Measurements from ENCODE around the gene AURKAIP1. TPM values are rescaled to one million over a fixed set of nuclear protein-coding genes. Genes with fewer than 3 reads are reported as not detected.

AURKAIP1 gene
- total RNA-seq, 1 experiment from 2014 or later, result 196 TPM

GRCh38 chr1:1332031-1332755 is 42.8 kb downstream of the AURKAIP1 start:
- H3K79me1 ChIP-seq (ENCODE audit: insufficient read depth, low read depth, low read length, poor library complexity, severe bottlenecking), result no peaks in the 10 kb centered on the region
- no peak overlapping the region for H3T11ph ChIP-seq (ENCODE audit: low read length)
- H3K4me1 ChIP-seq (ENCODE audit: insufficient read depth, low read length), result no peaks in the 10 kb centered on the region
- H2BK12ac ChIP-seq (ENCODE audit: insufficient read length, low read depth, low read length), result no peak overlapping the region
- H3K4ac ChIP-seq (ENCODE audit: low read depth, low read length), result no peak overlapping the region
- Mint-ChIP-seq H3K4me3 (no peak overlapping the region), H3K27ac (no peak overlapping the region), H3K4me1 (no peaks in the 10 kb centered on the region), H3K36me3 (ENCODE audit: insufficient read depth in 1 of 3, low read depth in 3 of 3) (peaks cover 0 to 2% (median 2%) of the 10 kb centered on the region in 3 experiments; a peak in 4 of 7 replicates), H3K27me3 (ENCODE audit: low read depth) (peaks cover 1% of the 10 kb centered on the region; the same call in 1 of the 2 replicates), H3K9me3 (no peaks in the 10 kb centered on the region)
- no peak overlapping the region for H3K23ac ChIP-seq (ENCODE audit: insufficient read length, low read depth, low read length)
- no peak overlapping the region for H2BK120ac ChIP-seq (ENCODE audit: low read depth, low read length, poor library complexity, severe bottlenecking)
- H4K20me1 ChIP-seq (ENCODE audit: control insufficient read depth, insufficient read depth, insufficient read length), result no peaks in the 10 kb centered on the region
- H3K14ac ChIP-seq (ENCODE audit: insufficient read depth, low read length), result no peak overlapping the region
- no peaks in the 10 kb centered on the region for H3K79me2 ChIP-seq (ENCODE audit: insufficient read depth, low read length)
- no peak overlapping the region for H4K91ac ChIP-seq (ENCODE audit: insufficient read length, low read depth, low read length)
- H2AK5ac ChIP-seq (ENCODE audit: insufficient read length, low read length), result no peak overlapping the region
- no peak overlapping the region for H3K9ac ChIP-seq (ENCODE audit: extremely low read depth, insufficient read length, low read length)
- no peak overlapping the region for H4K8ac ChIP-seq (replicated peaks; ENCODE audit: insufficient read length, low read depth, low read length)
- TF ChIP-seq CTCF (conservative IDR thresholded peaks at IDR 0.05), result no peak
- no peak overlapping the region for H2AFZ ChIP-seq (ENCODE audit: low read length)
- H3K9me3 ChIP-seq (ENCODE audit: control insufficient read depth, low read depth, low read length), result no peaks in the 10 kb centered on the region
- no peak overlapping the region for H2BK15ac ChIP-seq (ENCODE audit: low read depth, low read length)
- H3K27me3 ChIP-seq (ENCODE audit: insufficient read depth, low read length), result no peaks in the 10 kb centered on the region
- H3K23me2 ChIP-seq (ENCODE audit: insufficient read length, low read depth, low read length, poor library complexity, severe bottlenecking), result no peaks in the 10 kb centered on the region
- H2BK20ac ChIP-seq (ENCODE audit: low read depth, low read length, poor library complexity, severe bottlenecking), result no peak overlapping the region
- no peak overlapping the region for H4K5ac ChIP-seq (ENCODE audit: insufficient read length, low read depth, low read length)
- WGBS (ENCODE audit: extremely low coverage, insufficient read length, low lambda C conversion rate), result no CpG with 5 or more reads among the region's 57 CpGs
- no peak overlapping the region for H3K56ac ChIP-seq (ENCODE audit: insufficient read length, low read depth, low read length)
- no peak for DNase-seq
- no peak overlapping the region for H3K27ac ChIP-seq (ENCODE audit: insufficient read length, low read depth, low read length)
- no peak overlapping the region for H2BK5ac ChIP-seq (ENCODE audit: insufficient read length, low read length)
- H3K4me2 ChIP-seq (ENCODE audit: insufficient read depth, insufficient read length, low read length), result no peak overlapping the region
- H3K18ac ChIP-seq (ENCODE audit: insufficient read length, low read depth, low read length), result no peak overlapping the region

Data from H9 (cell line).